ENCODE data around the gene PDZD4.

The PDZD4 gene

DNA sequence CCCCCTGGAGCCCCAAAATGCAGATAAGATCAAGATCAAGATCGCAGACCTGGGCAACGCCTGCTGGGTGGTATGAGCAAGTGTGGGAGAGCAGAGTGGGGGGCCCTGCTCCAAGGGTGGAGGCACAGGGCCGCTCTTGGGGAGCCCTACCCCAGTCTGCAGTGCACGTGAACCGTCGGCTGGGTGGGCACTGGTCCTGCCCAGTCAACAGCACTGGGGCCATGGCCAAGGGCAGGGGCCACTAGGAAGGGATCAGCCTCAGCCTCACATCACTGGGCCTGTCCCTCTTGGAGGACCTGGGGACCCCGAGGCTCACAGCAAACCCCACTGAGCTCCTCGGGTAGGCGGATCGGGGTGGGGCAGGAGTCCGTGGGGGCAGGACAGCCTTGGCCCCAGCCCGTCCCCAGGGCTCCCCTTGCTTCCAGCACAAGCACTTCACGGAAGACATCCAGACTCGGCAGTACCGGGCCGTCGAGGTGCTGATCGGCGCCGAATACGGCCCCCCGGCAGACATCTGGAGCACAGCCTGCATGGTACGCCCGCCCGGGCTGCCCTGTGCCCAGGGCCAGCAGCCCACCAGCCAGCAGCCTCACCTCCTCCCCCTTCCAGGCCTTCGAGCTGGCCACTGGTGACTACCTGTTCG is 45.9 kb downstream of the PDZD4 start:
- no peak overlapping the region for H3K27ac ChIP-seq
- TF ChIP-seq CTCF (IDR thresholded peaks at IDR 0.05): no peak
- no peak for DNase-seq (ENCODE audit: low spot score)
- no peak overlapping the region for H3K4me3 ChIP-seq

GRCh38 chrX:153783378-153784013 is 46.8 kb downstream of the PDZD4 start:
- no peak for TF ChIP-seq CTCF (IDR thresholded peaks at IDR 0.05)
- no peak for DNase-seq (ENCODE audit: low spot score)
- Histone ChIP-seq H3K27ac (no peak overlapping the region), H3K4me3 (no peak overlapping the region)

DNA sequence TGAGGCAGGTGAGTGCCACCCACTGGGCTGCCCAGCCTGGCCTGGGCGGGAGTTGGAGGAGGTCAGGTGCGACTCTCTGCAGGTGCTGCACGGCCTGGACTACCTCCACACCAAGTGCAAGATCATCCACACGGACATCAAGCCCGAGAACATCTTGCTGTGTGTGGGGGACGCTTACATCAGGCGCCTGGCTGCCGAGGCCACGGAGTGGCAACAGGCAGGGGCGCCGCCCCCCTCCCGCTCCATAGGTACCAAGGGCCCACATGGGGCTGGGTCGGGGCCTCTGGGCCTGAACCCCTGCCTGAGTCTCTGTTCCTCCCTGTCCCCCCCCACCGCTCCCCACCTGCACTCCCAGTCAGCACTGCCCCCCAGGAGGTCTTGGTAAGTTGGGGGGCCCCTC is 47.5 kb downstream of the PDZD4 start:
- TF ChIP-seq CTCF (IDR thresholded peaks at IDR 0.05): no peak
- no peak overlapping the region for H3K4me3 ChIP-seq
- DNase-seq (ENCODE audit: low spot score): no peak
- H3K27ac ChIP-seq: no peak overlapping the region

- no peak overlapping the region for H3K27ac ChIP-seq
Measured at GRCh38 chrX:153782313-153782712, 48.0 kb downstream of the PDZD4 start.

GRCh38 chrX:153781428-153782047 is 48.8 kb downstream of the PDZD4 start:
- no peak for TF ChIP-seq CTCF (IDR thresholded peaks at IDR 0.05)
- peak overlapping the region; percentile 49 for H3K4me3 ChIP-seq
- H3K27ac ChIP-seq: peak overlapping the region; percentile 44 to 84
- DNase-seq (ENCODE audit: low spot score): no peak

More at GRCh38 chrX:153782313-153782712, 48.0 kb downstream of the PDZD4 start:
- TF ChIP-seq CTCF (IDR thresholded peaks at IDR 0.05): no peak
- H3K4me3 ChIP-seq: no peak overlapping the region
- DNase-seq (ENCODE audit: low spot score): no peak

DNA sequence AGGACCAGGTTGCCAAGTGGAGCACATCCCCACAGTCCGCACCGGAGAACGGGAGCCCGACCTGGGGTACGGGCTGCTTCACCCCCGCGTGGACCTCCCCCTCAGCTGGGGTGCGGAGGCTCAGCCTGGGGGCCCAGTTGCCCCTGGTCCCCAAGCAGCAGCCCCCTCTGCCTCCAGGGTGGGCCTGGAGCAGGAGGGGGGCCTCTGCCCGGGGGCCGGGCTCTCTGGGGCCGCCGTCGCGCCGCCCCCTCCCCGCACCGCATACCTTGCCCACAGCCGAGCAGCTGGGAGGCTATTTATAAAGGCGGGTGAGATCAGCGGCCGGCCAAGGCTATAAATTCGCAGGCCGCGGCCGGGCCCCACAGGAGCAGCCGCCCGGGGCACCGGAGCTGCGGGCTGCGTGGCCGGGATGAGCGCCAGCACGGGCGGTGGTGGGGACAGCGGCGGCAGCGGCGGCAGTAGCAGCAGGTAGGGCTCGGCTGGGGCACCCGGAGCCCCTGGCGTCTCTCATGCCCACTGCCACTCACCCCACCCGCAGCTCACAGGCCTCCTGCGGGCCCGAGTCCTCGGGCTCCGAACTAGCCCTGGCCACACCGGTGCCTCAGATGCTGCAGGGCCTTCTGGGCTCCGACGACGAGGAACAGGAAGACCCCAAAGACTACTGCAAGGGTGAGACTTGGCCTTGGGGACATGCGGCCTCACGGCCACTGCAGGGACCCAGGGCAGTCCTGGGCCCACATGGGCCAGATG is 49.5 kb downstream of the PDZD4 start, which contains the start of gene SRPK3:
Gene SRPK3, plus strand, starts transcription at position 364 of the 750 bp plus-strand sequence. Its CDS starts 46 bp downstream, at position 410.
- Histone ChIP-seq H3K27ac (peak within 1 kb of the TSS; percentile 44 to 84), H3K4me3 (peak within 1 kb of the TSS; percentile 49)
- TF ChIP-seq CTCF (IDR thresholded peaks at IDR 0.05): no peak
- no peak for DNase-seq (ENCODE audit: low spot score)

Data from coronary artery (tissue), 2 donors.